Hepatocyte (in vitro differentiated cells): ENCODE results near the gene KIF6. TPM values are rescaled to one million over a fixed set of nuclear protein-coding genes. Genes with fewer than 3 reads are reported as not detected.

Experiments used
- DNase-seq: peaks from one replicate; pipeline ENCODE4 v3.0.0-alpha.2; 2016; ENCODE audit warnings: low spot score
- H2AFZ ChIP-seq: fragments of 200-600 bp; sonication (generic); 2 replicates; pipeline ENCODE4 v1.6.0; 2016; ENCODE audit warnings: antibody characterized with exemption, mild to moderate bottlenecking
- H3K27ac ChIP-seq: fragments of 200-600 bp; sonication (generic); 2 replicates; pipeline ENCODE4 v1.5.1; 2016; ENCODE audit warnings: mild to moderate bottlenecking
- H3K27me3 ChIP-seq: fragments of 200-600 bp; sonication (generic); 2 replicates; pipeline ENCODE4 v1.6.1; 2016
- H3K36me3 ChIP-seq: fragments of 200-600 bp; sonication (generic); replicated peaks from 2 replicates; pipeline ENCODE4 v1.5.1; 2016; ENCODE audit warnings: low read depth; ENCODE audit not compliant: insufficient read depth
- H3K4me1 ChIP-seq: fragments of 200-600 bp; sonication (generic); 2 replicates; pipeline ENCODE4 v1.5.1; 2016; ENCODE audit warnings: mild to moderate bottlenecking, moderate library complexity; ENCODE audit not compliant: insufficient read depth
- H3K4me2 ChIP-seq: fragments of 200-600 bp; sonication (generic); 2 replicates; pipeline ENCODE4 v1.6.0; 2016
- H3K4me3 ChIP-seq: fragments of 200-600 bp; sonication (generic); 2 replicates; pipeline ENCODE4 v1.5.1; 2016; ENCODE audit warnings: mild to moderate bottlenecking
- H3K79me2 ChIP-seq: fragments of 200-600 bp; sonication (generic); 2 replicates; pipeline ENCODE4 v1.6.0; 2017; ENCODE audit warnings: mild to moderate bottlenecking
- H3K9me2 ChIP-seq: fragments of 200-600 bp; sonication (generic); replicated peaks from 2 replicates; pipeline ENCODE4 v1.6.0; 2017; ENCODE audit warnings: mild to moderate bottlenecking; ENCODE audit not compliant: insufficient read depth
- H3K9me3 ChIP-seq: fragments of 200-600 bp; sonication (generic); 2 replicates; pipeline ENCODE4 v1.5.1; 2016; ENCODE audit warnings: low read depth, mild to moderate bottlenecking
- H4K20me1 ChIP-seq: fragments of 200-600 bp; sonication (generic); 2 replicates; pipeline ENCODE4 v1.6.0; 2016; ENCODE audit warnings: mild to moderate bottlenecking; ENCODE audit not compliant: insufficient read depth, poor library complexity, severe bottlenecking
- CTCF ChIP-seq: fragments of 200-600 bp; sonication (generic); IDR thresholded peaks from 2 replicates; pipeline ENCODE4 v1.5.1; 2016; ENCODE audit warnings: antibody characterized with exemption, mild to moderate bottlenecking; ENCODE audit not compliant: poor library complexity
- EZH2 ChIP-seq: fragments of 200-600 bp; sonication (generic); IDR thresholded peaks from 2 replicates; pipeline ENCODE4 v1.6.1; 2016; ENCODE audit warnings: antibody characterized with exemption, mild to moderate bottlenecking, borderline replicate concordance
- EZH2phosphoT487 ChIP-seq: fragments of 200-600 bp; sonication (generic); IDR thresholded peaks from one replicate; pipeline ENCODE4 v1.6.1; 2018; ENCODE audit warnings: antibody characterized with exemption, mild to moderate bottlenecking, low read depth, moderate library complexity; ENCODE audit not compliant: unreplicated experiment, severe bottlenecking
- WGBS: methylation state at CpG from one replicate; pipeline ENCODE4 v1.1.6; 2016; ENCODE audit warnings: low lambda C conversion rate; ENCODE audit errors: missing lambda C conversion rate; 5-methylcytosine and 5-hydroxymethylcytosine counted together
- polyA plus RNA-seq: library from polyadenylated mRNA; unstranded; fragments of >200 nt; fragmentation: Nextera tagmentation; extraction: Ambion mirVana; gene quantifications from 2 replicates; pipeline ENCODE4 v1.2.1, GENCODE V29; 2016
- total RNA-seq: library from RNA; depleted of rRNA; stranded (reverse); fragments of >200 nt; gene quantifications from 2 replicates; pipeline ENCODE4 v1.2.3, GENCODE V29; 2014

Gene KIF6
- total and polyA plus RNA-seq, 2 experiments from 2014 or later: 0.87 to 2.3 TPM

- Histone ChIP-seq H3K4me3 (no peak overlapping the region), H3K4me1 (no peaks in the 10 kb centered on the region), H3K4me2 (no peak overlapping the region), H3K79me2 (no peaks in the 10 kb centered on the region), H3K27ac (no peak overlapping the region), H4K20me1 (no peaks in the 10 kb centered on the region), H3K9me3 (no peaks in the 10 kb centered on the region), H2AFZ (no peak overlapping the region), H3K27me3 (no peaks in the 10 kb centered on the region), H3K36me3 (no peaks in the 10 kb centered on the region), H3K9me2 (no peaks in the 10 kb centered on the region)
- 83% methylated on average over 3 of the region's 3 CpGs for WGBS
- TF ChIP-seq CTCF: no peak
- no peak for TF ChIP-seq EZH2
- TF ChIP-seq EZH2phosphoT487: no peak
- DNase-seq: no peak
These were observed 229.6 kb downstream of the KIF6 start for GRCh38 chr6:39495640-39496039.

- TF ChIP-seq EZH2: no peak
- no peak for TF ChIP-seq EZH2phosphoT487
- TF ChIP-seq CTCF: no peak
- Histone ChIP-seq H3K9me3 (no peaks in the 10 kb centered on the region), H3K4me3 (no peak overlapping the region), H2AFZ (no peak overlapping the region), H3K79me2 (no peaks in the 10 kb centered on the region), H3K4me1 (no peaks in the 10 kb centered on the region), H4K20me1 (no peaks in the 10 kb centered on the region), H3K36me3 (no peaks in the 10 kb centered on the region), H3K27ac (no peak overlapping the region), H3K4me2 (no peak overlapping the region), H3K9me2 (no peaks in the 10 kb centered on the region), H3K27me3 (no peaks in the 10 kb centered on the region)
- 91% methylated on average over 7 of the region's 7 CpGs for WGBS
- DNase-seq: no peak
These were observed 230.2 kb downstream of the KIF6 start for GRCh38 chr6:39494998-39495397.

GRCh38 chr6:39493777-39494176 is 231.4 kb downstream of the KIF6 start:
- no peak overlapping the region for H3K4me3 ChIP-seq
- H3K4me1 ChIP-seq: no peaks in the 10 kb centered on the region
- H2AFZ ChIP-seq: no peak overlapping the region
- no peaks in the 10 kb centered on the region for H3K9me2 ChIP-seq
- no peaks in the 10 kb centered on the region for H3K79me2 ChIP-seq
- H3K4me2 ChIP-seq: no peak overlapping the region
- H3K36me3 ChIP-seq: no peaks in the 10 kb centered on the region
- peak overlapping the region; percentile 45 for H3K27ac ChIP-seq
- no peaks in the 10 kb centered on the region for H3K9me3 ChIP-seq
- H4K20me1 ChIP-seq: no peaks in the 10 kb centered on the region
- TF ChIP-seq EZH2phosphoT487: no peak
- H3K27me3 ChIP-seq: no peaks in the 10 kb centered on the region
- no peak for DNase-seq

GRCh38 chr6:39493174-39493573 is 232.0 kb downstream of the KIF6 start:
- H3K4me1 ChIP-seq: no peaks in the 10 kb centered on the region
- no peak overlapping the region for H2AFZ ChIP-seq
- no peaks in the 10 kb centered on the region for H3K27me3 ChIP-seq
- no peaks in the 10 kb centered on the region for H3K9me3 ChIP-seq
- TF ChIP-seq CTCF: no peak
- no peak for TF ChIP-seq EZH2
- no peak for TF ChIP-seq EZH2phosphoT487
- H3K36me3 ChIP-seq: no peaks in the 10 kb centered on the region
- no peak overlapping the region for H3K4me2 ChIP-seq
- H4K20me1 ChIP-seq: no peaks in the 10 kb centered on the region
- H3K9me2 ChIP-seq: no peaks in the 10 kb centered on the region
- no peaks in the 10 kb centered on the region for H3K79me2 ChIP-seq
- peak overlapping the region; percentile 45 for H3K27ac ChIP-seq
- DNase-seq: peak; percentile 26
- no peak overlapping the region for H3K4me3 ChIP-seq
